HCT116 (cell line): Measurements from ENCODE around the gene ANKRD29. TPM values are rescaled to one million over a fixed set of nuclear protein-coding genes. Genes with fewer than 3 reads are reported as not detected.

Source experiments
- ATAC-seq: fragments of 200-7000 bp; cut with Tn5 transposase; 2 replicates; pipeline ENCODE4 v1.9.1; 2020; ENCODE audit warnings: mild to moderate bottlenecking, moderate library complexity
- BruUV-seq: library from RNA; stranded (reverse); fragments of 400-500 nt; replicated peaks from 2 replicates; lab custom pipeline; 2021; lab: Mats Ljungman, UMichigan
- CTCF ChIA-PET: fragments of 300-600 bp; sonication (Branson Sonifier 250); formaldehyde crosslinking; loops from one replicate; lab custom pipeline; 2021; ENCODE audit warnings: antibody characterized with exemption; lab: Charles Lee
- POLR2A ChIA-PET: fragments of 300-600, 350-600 bp; sonication (Branson Sonifier 250); formaldehyde crosslinking; loops from one replicate; lab custom pipeline; 2021; ENCODE audit warnings: antibody characterized with exemption; lab: Charles Lee
- RAD21 ChIA-PET, 2 experiments: fragments of 300-600 bp; sonication (Branson Sonifier 250); formaldehyde crosslinking; loops; one replicate each; lab custom pipeline; 2023; ENCODE audit warnings: low total read pairs in 2 of 2; ENCODE audit not compliant: uncharacterized antibody in 2 of 2, unreplicated experiment in 2 of 2, low non-redundant PET in 1 of 2; lab: Charles Lee
- DNase-seq: peaks from one replicate; pipeline ENCODE4 v3.0.0-alpha.2; 2010; ENCODE audit warnings: low read depth, low spot score
- H2AFZ ChIP-seq: fragments of 200-600 bp; shearing (Covaris generic), sonication (generic); 2 replicates; pipeline ENCODE4 v1.6.1; 2017; ENCODE audit warnings: low read depth, mixed run types, mixed read lengths, antibody characterized with exemption, low read length; ENCODE audit not compliant: poor library complexity, severe bottlenecking
- H3K27ac ChIP-seq: 2 replicates; pipeline ENCODE4 v1.5.1; 2012; ENCODE audit warnings: low read depth, low read length
- H3K27me3 ChIP-seq: fragments of 200-600 bp; sonication (generic); 2 replicates; pipeline ENCODE4 v1.6.1; 2016; ENCODE audit warnings: mixed run types, low read length, mixed read lengths; ENCODE audit not compliant: insufficient read depth
- H3K36me3 ChIP-seq, 2 experiments: fragments of 200-500 bp in 1 of 2; fragments of 200-600 bp in 1 of 2; sonication (Bioruptor generic) in 1 of 2; sonication (generic) in 1 of 2; 2 replicates each; pipeline versions ENCODE4 v1.5.1 to v1.6.1; 2014 to 2016; ENCODE audit warnings: low read length in 2 of 2, inconsistent platforms in 1 of 2, mixed read lengths in 1 of 2, mixed run types in 1 of 2; ENCODE audit not compliant: insufficient read depth in 2 of 2, control insufficient read depth in 1 of 2
- H3K4me1 ChIP-seq, 2 experiments: fragments of 200-600 bp in 1 of 2; sonication (generic) in 1 of 2; 2 replicates each; pipeline versions ENCODE4 v1.5.1 to v1.6.1; 2012 to 2017; ENCODE audit warnings: low read length in 2 of 2, inconsistent platforms in 1 of 2, mild to moderate bottlenecking in 1 of 2, mixed read lengths in 1 of 2, mixed run types in 1 of 2, moderate library complexity in 1 of 2; ENCODE audit not compliant: insufficient read depth in 2 of 2, control insufficient read depth in 1 of 2
- H3K4me2 ChIP-seq: fragments of 200-600 bp; sonication (generic); 2 replicates; pipeline ENCODE4 v1.6.1; 2017; ENCODE audit warnings: mixed run types, low read length, mixed read lengths
- H3K4me3 ChIP-seq, 2 experiments: fragments of 200-600 bp in 1 of 2; sonication (generic) in 1 of 2; replicated peaks in 1 of 2; 2 replicates each; pipeline ENCODE4 v1.5.1; 2011 to 2016; ENCODE audit warnings: low read length in 2 of 2, control low read depth in 1 of 2, low read depth in 1 of 2, mild to moderate bottlenecking in 1 of 2, mixed read lengths in 1 of 2, mixed run types in 1 of 2
- H3K79me2 ChIP-seq: fragments of 200-600 bp; sonication (generic); 2 replicates; pipeline ENCODE4 v1.6.1; 2017; ENCODE audit warnings: mild to moderate bottlenecking, mixed run types, low read length, moderate library complexity, mixed read lengths; ENCODE audit not compliant: insufficient read depth
- H3K9ac ChIP-seq: fragments of 200-600 bp; sonication (generic); 2 replicates; pipeline ENCODE4 v1.6.1; 2016; ENCODE audit warnings: low read length, mixed read lengths
- H3K9me2 ChIP-seq: fragments of 200-600 bp; sonication (generic), shearing (Covaris generic); 2 replicates; pipeline ENCODE4 v1.6.1; 2017; ENCODE audit warnings: mixed run types, mild to moderate bottlenecking, moderate library complexity; ENCODE audit not compliant: insufficient read depth
- H3K9me3 ChIP-seq, 2 experiments: fragments of 200-500 bp in 1 of 2; fragments of 200-600 bp in 1 of 2; sonication (Bioruptor generic) in 1 of 2; sonication (generic) in 1 of 2; 2 replicates each; pipeline ENCODE4 v1.6.1; 2014 to 2017; ENCODE audit warnings: low read length in 2 of 2, mixed read lengths in 2 of 2, inconsistent platforms in 1 of 2, low read depth in 1 of 2, mild to moderate bottlenecking in 1 of 2, mixed run types in 1 of 2, moderate library complexity in 1 of 2; ENCODE audit not compliant: control insufficient read depth in 1 of 2, insufficient read depth in 1 of 2
- H4K20me1 ChIP-seq: fragments of 200-600 bp; sonication (generic), shearing (Covaris generic); 2 replicates; pipeline ENCODE4 v1.6.1; 2017; ENCODE audit warnings: mixed run types, mild to moderate bottlenecking, moderate library complexity; ENCODE audit not compliant: insufficient read depth
- EGR1 ChIP-seq: IDR thresholded peaks from 2 replicates; pipeline ENCODE4 v1.6.1; 2012; ENCODE audit warnings: low read depth
- ELF1 ChIP-seq: IDR thresholded peaks from 2 replicates; pipeline ENCODE4 v1.6.1; 2012; ENCODE audit warnings: low read depth, borderline replicate concordance
- EZH2phosphoT487 ChIP-seq: fragments of 200-600 bp; IDR thresholded peaks from 2 replicates; pipeline ENCODE4 v1.6.1; 2018; ENCODE audit warnings: antibody characterized with exemption, borderline replicate concordance
- FOSL1 ChIP-seq: IDR thresholded peaks from 2 replicates; pipeline ENCODE4 v1.6.1; 2012; ENCODE audit warnings: low read depth
- JUND ChIP-seq: IDR thresholded peaks from 2 replicates; pipeline ENCODE4 v1.6.1; 2012
- POLR2AphosphoS5 ChIP-seq: IDR thresholded peaks from 2 replicates; pipeline ENCODE4 v1.6.1; 2011; ENCODE audit warnings: mild to moderate bottlenecking, low read depth, low read length, moderate library complexity
- RAD21 ChIP-seq: IDR thresholded peaks from 2 replicates; pipeline ENCODE4 v1.6.1; 2012; ENCODE audit warnings: low read depth, mild to moderate bottlenecking
- SIN3A ChIP-seq: IDR thresholded peaks from 2 replicates; pipeline ENCODE4 v1.6.1; 2012; ENCODE audit warnings: low read depth
- SP1 ChIP-seq: IDR thresholded peaks from 2 replicates; pipeline ENCODE4 v1.6.1; 2012; ENCODE audit warnings: low read depth
- TCF7L2 ChIP-seq: IDR thresholded peaks from 2 replicates; pipeline ENCODE4 v1.7.0; 2011; ENCODE audit warnings: borderline replicate concordance, inconsistent platforms; ENCODE audit not compliant: insufficient read depth, insufficient read length; ENCODE audit errors: extremely low read depth
- YY1 ChIP-seq: IDR thresholded peaks from 2 replicates; pipeline ENCODE4 v1.6.1; 2011; ENCODE audit warnings: low read length, low read depth, moderate library complexity, mild to moderate bottlenecking; ENCODE audit not compliant: insufficient replicate concordance; ENCODE audit errors: extremely low read depth
- intact Hi-C: fragments of 100-400 bp; cut with micrococcal nuclease; formaldehyde crosslinking; loops from 2 replicates; pipeline ENCODE4 v1.10.0; 2022
- total RNA-seq: library from RNA; stranded (reverse); gene quantifications from one replicate; pipeline ENCODE4 v1.2.1, GENCODE V29; 2021; ENCODE audit not compliant: unreplicated experiment
- TF ChIP-seq, protein P1 (sequence below): IDR thresholded peaks from 2 replicates; pipeline ENCODE4 v1.6.1; 2011; ENCODE audit warnings: mild to moderate bottlenecking, low read length, moderate library complexity; ENCODE audit not compliant: insufficient replicate concordance; ENCODE audit errors: extremely low read depth
- TF ChIP-seq, protein P2 (sequence below): IDR thresholded peaks from 2 replicates; pipeline ENCODE4 v1.6.1; 2012
- TF ChIP-seq, protein P3 (sequence below): IDR thresholded peaks from 2 replicates; pipeline ENCODE4 v1.6.1; 2012
- TF ChIP-seq, protein P4 (sequence below): IDR thresholded peaks from 2 replicates; pipeline ENCODE4 v1.6.1; 2012; ENCODE audit warnings: low read depth

ANKRD29 gene
- total RNA-seq, 1 experiment from 2014 or later, result 8.8 TPM

DNA sequence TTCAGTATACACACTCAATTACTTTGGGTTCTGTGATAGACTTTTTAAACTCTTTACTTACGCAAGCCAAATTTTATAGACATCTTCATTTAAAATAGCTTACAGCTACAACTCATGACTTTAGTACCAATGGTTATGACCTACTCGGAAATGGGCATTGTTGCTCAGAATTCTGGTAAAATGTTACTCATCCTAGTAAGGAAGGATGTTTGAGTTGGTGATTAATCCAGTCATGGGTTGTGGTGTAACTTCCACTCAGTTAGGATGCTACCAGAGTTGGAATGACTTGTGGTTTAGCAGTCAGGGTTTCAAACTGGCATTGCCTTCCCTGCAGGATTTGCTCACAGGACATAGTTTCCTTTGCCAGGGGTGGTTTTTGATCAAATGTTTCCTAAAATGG, 69.0 kb downstream of the ANKRD29 start:
- no peak overlapping the region for H3K4me3 ChIP-seq
- H3K4me1 ChIP-seq, result peaks cover 3 to 7% of the 10 kb centered on the region in 2 experiments; a peak in 3 of 4 replicates
- no peak overlapping the region for H2AFZ ChIP-seq
- ATAC-seq, result no peak
- no peak for TF ChIP-seq EGR1
- TF ChIP-seq RAD21, result no peak
- TF ChIP-seq, all 23 proteins: peak for 0
- H3K36me3 ChIP-seq, result no peaks in the 10 kb centered on the region
- H4K20me1 ChIP-seq, result no peaks in the 10 kb centered on the region
- H3K9me3 ChIP-seq, result no peaks in the 10 kb centered on the region
- H3K27me3 ChIP-seq, result no peaks in the 10 kb centered on the region
- no peaks in the 10 kb centered on the region for H3K9me2 ChIP-seq
- BruUV-seq, result no TSS peak
- CTCF ChIA-PET, result interaction anchor here (1.6 kb wide), 1 partner anchor 109 kb away, joined by 5 read pairs; no protein-coding TSS in a partner anchor
- POLR2A ChIA-PET, result no interaction called here
- no peaks in the 10 kb centered on the region for H3K79me2 ChIP-seq
- intact Hi-C loops, result no loop called here
- RAD21 ChIA-PET, result no interaction called here
- DNase-seq, result no peak
- H3K9ac ChIP-seq, result no peak overlapping the region
- no peak overlapping the region for H3K4me2 ChIP-seq
- no peak overlapping the region for H3K27ac ChIP-seq

DNA sequence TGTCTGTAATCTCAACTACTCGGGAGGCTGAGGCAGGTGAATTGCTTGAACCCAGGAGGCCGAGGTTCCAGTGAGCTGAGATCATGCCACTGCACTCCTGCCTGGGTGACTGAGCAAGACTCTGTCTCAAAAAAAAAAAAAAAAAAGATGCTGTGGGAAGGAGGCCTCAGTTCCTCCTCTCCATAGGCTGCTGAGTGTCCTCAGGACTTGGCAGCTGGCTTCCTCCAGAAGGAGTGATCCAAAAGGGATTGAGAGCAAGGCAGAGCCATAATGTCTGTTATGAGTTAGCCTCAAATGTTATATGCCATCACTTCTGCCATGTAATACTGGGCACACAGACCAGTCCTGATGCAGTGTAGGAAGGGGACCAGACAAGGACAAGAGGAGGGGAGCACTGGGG, 69.8 kb downstream of the ANKRD29 start:
- Histone ChIP-seq H3K9ac (no peak overlapping the region), H3K79me2 (no peaks in the 10 kb centered on the region), H3K4me2 (no peak overlapping the region), H3K9me2 (no peaks in the 10 kb centered on the region), H3K36me3 (no peaks in the 10 kb centered on the region), H4K20me1 (no peaks in the 10 kb centered on the region), H2AFZ (no peak overlapping the region), H3K4me3 (no peak overlapping the region), H3K9me3 (no peaks in the 10 kb centered on the region), H3K4me1 (peaks cover 3 to 7% of the 10 kb centered on the region in 2 experiments; a peak in 3 of 4 replicates), H3K27ac (no peak overlapping the region), H3K27me3 (no peaks in the 10 kb centered on the region)
- ChIA-PET RAD21 (no interaction called here), POLR2A (no interaction called here), CTCF (no interaction called here)
- intact Hi-C loops, result no loop called here
- DNase-seq (no peak), ATAC-seq (no peak)
- BruUV-seq, result no TSS peak
- TF ChIP-seq JUND (no peak), EGR1 (no peak), FOSL1 (no peak), ELF1 (no peak), SIN3A (no peak), TCF7L2 (no peak), RAD21 (no peak), EZH2phosphoT487 (no peak), YY1 (no peak), SP1 (no peak), POLR2AphosphoS5 (no peak)
- TF ChIP-seq, protein P1, sequence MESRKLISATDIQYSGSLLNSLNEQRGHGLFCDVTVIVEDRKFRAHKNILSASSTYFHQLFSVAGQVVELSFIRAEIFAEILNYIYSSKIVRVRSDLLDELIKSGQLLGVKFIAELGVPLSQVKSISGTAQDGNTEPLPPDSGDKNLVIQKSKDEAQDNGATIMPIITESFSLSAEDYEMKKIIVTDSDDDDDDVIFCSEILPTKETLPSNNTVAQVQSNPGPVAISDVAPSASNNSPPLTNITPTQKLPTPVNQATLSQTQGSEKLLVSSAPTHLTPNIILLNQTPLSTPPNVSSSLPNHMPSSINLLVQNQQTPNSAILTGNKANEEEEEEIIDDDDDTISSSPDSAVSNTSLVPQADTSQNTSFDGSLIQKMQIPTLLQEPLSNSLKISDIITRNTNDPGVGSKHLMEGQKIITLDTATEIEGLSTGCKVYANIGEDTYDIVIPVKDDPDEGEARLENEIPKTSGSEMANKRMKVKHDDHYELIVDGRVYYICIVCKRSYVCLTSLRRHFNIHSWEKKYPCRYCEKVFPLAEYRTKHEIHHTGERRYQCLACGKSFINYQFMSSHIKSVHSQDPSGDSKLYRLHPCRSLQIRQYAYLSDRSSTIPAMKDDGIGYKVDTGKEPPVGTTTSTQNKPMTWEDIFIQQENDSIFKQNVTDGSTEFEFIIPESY, result no peak
- TF ChIP-seq, protein P2, sequence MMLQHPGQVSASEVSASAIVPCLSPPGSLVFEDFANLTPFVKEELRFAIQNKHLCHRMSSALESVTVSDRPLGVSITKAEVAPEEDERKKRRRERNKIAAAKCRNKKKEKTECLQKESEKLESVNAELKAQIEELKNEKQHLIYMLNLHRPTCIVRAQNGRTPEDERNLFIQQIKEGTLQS, result no peak
- TF ChIP-seq, protein P3, sequence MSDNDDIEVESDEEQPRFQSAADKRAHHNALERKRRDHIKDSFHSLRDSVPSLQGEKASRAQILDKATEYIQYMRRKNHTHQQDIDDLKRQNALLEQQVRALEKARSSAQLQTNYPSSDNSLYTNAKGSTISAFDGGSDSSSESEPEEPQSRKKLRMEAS, result no peak
- TF ChIP-seq, protein P4, sequence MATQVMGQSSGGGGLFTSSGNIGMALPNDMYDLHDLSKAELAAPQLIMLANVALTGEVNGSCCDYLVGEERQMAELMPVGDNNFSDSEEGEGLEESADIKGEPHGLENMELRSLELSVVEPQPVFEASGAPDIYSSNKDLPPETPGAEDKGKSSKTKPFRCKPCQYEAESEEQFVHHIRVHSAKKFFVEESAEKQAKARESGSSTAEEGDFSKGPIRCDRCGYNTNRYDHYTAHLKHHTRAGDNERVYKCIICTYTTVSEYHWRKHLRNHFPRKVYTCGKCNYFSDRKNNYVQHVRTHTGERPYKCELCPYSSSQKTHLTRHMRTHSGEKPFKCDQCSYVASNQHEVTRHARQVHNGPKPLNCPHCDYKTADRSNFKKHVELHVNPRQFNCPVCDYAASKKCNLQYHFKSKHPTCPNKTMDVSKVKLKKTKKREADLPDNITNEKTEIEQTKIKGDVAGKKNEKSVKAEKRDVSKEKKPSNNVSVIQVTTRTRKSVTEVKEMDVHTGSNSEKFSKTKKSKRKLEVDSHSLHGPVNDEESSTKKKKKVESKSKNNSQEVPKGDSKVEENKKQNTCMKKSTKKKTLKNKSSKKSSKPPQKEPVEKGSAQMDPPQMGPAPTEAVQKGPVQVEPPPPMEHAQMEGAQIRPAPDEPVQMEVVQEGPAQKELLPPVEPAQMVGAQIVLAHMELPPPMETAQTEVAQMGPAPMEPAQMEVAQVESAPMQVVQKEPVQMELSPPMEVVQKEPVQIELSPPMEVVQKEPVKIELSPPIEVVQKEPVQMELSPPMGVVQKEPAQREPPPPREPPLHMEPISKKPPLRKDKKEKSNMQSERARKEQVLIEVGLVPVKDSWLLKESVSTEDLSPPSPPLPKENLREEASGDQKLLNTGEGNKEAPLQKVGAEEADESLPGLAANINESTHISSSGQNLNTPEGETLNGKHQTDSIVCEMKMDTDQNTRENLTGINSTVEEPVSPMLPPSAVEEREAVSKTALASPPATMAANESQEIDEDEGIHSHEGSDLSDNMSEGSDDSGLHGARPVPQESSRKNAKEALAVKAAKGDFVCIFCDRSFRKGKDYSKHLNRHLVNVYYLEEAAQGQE, result no peak
